GM12878 (cell line): Measurements from ENCODE around the gene SMARCAD1. TPM values are rescaled to one million over a fixed set of nuclear protein-coding genes. Genes with fewer than 3 reads are reported as not detected.

Experiments
- ATAC-seq: fragments of 200-7000 bp; cut with Tn5 transposase; 3 replicates; pipeline ENCODE4 v1.9.1; 2020; ENCODE audit warnings: mild to moderate bottlenecking, moderate library complexity
- BruUV-seq: library from RNA; stranded (reverse); fragments of 400-500 nt; replicated peaks from 2 replicates; lab custom pipeline; 2021; lab: Mats Ljungman, UMichigan
- CTCF ChIA-PET: fragments of 300-600 bp; sonication (Branson Sonifier 250); formaldehyde crosslinking; extraction: SDS; loops from one replicate; lab custom pipeline; 2021; ENCODE audit warnings: inconsistent platforms; lab: Yijun Ruan, JAX
- POLR2A ChIA-PET: fragments of 350-600 bp; formaldehyde crosslinking; extraction: SDS; loops from one replicate; lab custom pipeline; 2021; ENCODE audit warnings: inconsistent platforms; lab: Charles Lee
- RAD21 ChIA-PET: fragments of 300-600 bp; sonication (Branson Sonifier 250); formaldehyde crosslinking; loops from one replicate; lab custom pipeline; 2023; ENCODE audit warnings: antibody characterized with exemption; ENCODE audit not compliant: unreplicated experiment; lab: Charles Lee
- SMC1A ChIA-PET: fragments of 300-600 bp; sonication (Branson Sonifier 250); formaldehyde crosslinking; loops from one replicate; lab custom pipeline; 2023; ENCODE audit not compliant: unreplicated experiment, uncharacterized antibody; lab: Charles Lee
- DNase-seq: peaks from one replicate; pipeline ENCODE4 v3.0.0-alpha.2; 2011; ENCODE audit warnings: low read depth, low spot score
- FAIRE-seq: peaks from 3 replicates; lab custom pipeline; 2011; peaks lifted over from hg19 to GRCh38; lab: Jason Lieb, UNC
- H2AFZ ChIP-seq: 2 replicates; pipeline ENCODE4 v1.6.0; 2011; ENCODE audit warnings: low read depth, low read length, control low read depth; ENCODE audit not compliant: control insufficient read depth
- H3K27ac ChIP-seq: 2 replicates; pipeline ENCODE4 v1.5.1; 2011; ENCODE audit warnings: control low read depth; ENCODE audit not compliant: control insufficient read depth, insufficient read depth
- H3K27me3 ChIP-seq, 2 experiments: replicated peaks in 1 of 2; 2 replicates each; pipeline versions ENCODE4 v1.6.0 to v1.6.1; 2011; ENCODE audit warnings: low read length in 1 of 2; ENCODE audit not compliant: control insufficient read depth in 2 of 2, insufficient read depth in 2 of 2
- H3K36me3 ChIP-seq, 2 experiments: 2 replicates each; pipeline ENCODE4 v1.5.1; 2011; ENCODE audit warnings: low read length in 1 of 2; ENCODE audit not compliant: control insufficient read depth in 2 of 2, insufficient read depth in 2 of 2
- H3K4me1 ChIP-seq: 2 replicates; pipeline ENCODE4 v1.6.1; 2011; ENCODE audit warnings: mild to moderate bottlenecking, low read length, moderate library complexity, mixed read lengths; ENCODE audit not compliant: control insufficient read depth, insufficient read depth
- H3K4me2 ChIP-seq: 2 replicates; pipeline ENCODE4 v1.6.0; 2011; ENCODE audit warnings: control low read depth; ENCODE audit not compliant: control insufficient read depth, insufficient read depth
- H3K4me3 ChIP-seq: fragments of 200-600 bp; sonication (generic); 2 replicates; pipeline ENCODE4 v1.5.1; 2016
- H3K79me2 ChIP-seq: 2 replicates; pipeline ENCODE4 v1.6.0; 2011; ENCODE audit warnings: low read length; ENCODE audit not compliant: control insufficient read depth, insufficient read depth
- H3K9ac ChIP-seq: 2 replicates; pipeline ENCODE4 v1.8.0; 2011; ENCODE audit warnings: low read length, control low read depth, mixed read lengths; ENCODE audit not compliant: control insufficient read depth, insufficient read depth
- H3K9me3 ChIP-seq: replicated peaks from 3 replicates; pipeline ENCODE4 v1.5.1; 2011; ENCODE audit warnings: mild to moderate bottlenecking, low read length; ENCODE audit not compliant: control insufficient read depth, insufficient read depth
- H4K20me1 ChIP-seq: 2 replicates; pipeline ENCODE4 v1.6.0; 2011; ENCODE audit not compliant: control insufficient read depth, insufficient read depth
- JUNB ChIP-seq: IDR thresholded peaks from 2 replicates; pipeline ENCODE4 v1.6.1; 2016; ENCODE audit warnings: antibody characterized with exemption, mild to moderate bottlenecking
- RAD21 ChIP-seq: IDR thresholded peaks from 2 replicates; pipeline ENCODE4 v1.6.1; 2011; ENCODE audit warnings: mild to moderate bottlenecking, low read depth, low read length, moderate library complexity; ENCODE audit not compliant: insufficient read depth
- WGBS: methylation state at CpG from one replicate; pipeline ENCODE4 v1.1.6; 2016; ENCODE audit warnings: low lambda C conversion rate; ENCODE audit not compliant: insufficient replicate concordance, insufficient coverage; ENCODE audit errors: missing lambda C conversion rate; 5-methylcytosine and 5-hydroxymethylcytosine counted together
- in situ Hi-C: fragments of 300-500 bp; cut with MboI; formaldehyde crosslinking; loops from 9 replicates; pipeline ENCODE4 v1.14.3; 2018; ENCODE audit warnings: mixed read lengths
- intact Hi-C: fragments of 100-400 bp; cut with micrococcal nuclease; formaldehyde crosslinking; loops from one replicate; pipeline ENCODE4 v1.14.2; 2022; ENCODE audit not compliant: unreplicated experiment
- polyA plus RNA-seq, 11 experiments: library from polyadenylated mRNA; depleted of rRNA in 4 of 11; unstranded in 6 of 11; stranded (reverse) in 5 of 11; fragments of >200 nt; fragmentation: Nextera tagmentation in 4 of 11; fragmentation: Illumina TruSeq in 1 of 11; extraction: Ambion mirVana in 4 of 11; extraction: Trizol in 1 of 11; gene quantifications; 1 replicate in 1 of 11; 2 replicates in 10 of 11; pipeline versions ENCODE4 v1.2.1 to v1.2.3, GENCODE V29; 2011 to 2016; ENCODE audit warnings: inconsistent platforms in 2 of 11, missing spikeins in 2 of 11, low read depth in 1 of 11
- total RNA-seq, 4 experiments: library from RNA; depleted of rRNA in 3 of 4; stranded (reverse); fragments of >200 nt in 3 of 4; fragmentation: Illumina TruSeq in 1 of 4; extraction: Trizol in 1 of 4; gene quantifications; 2 replicates each; pipeline versions ENCODE4 v1.2.1 to v1.2.3, GENCODE V29; 2013 to 2021
- TF ChIP-seq, protein P1 (sequence below): fragments of 450-650 bp; IDR thresholded peaks from 2 replicates; pipeline ENCODE4 v1.6.1; 2016; ENCODE audit warnings: mild to moderate bottlenecking

SMARCAD1 gene
- total and polyA plus RNA-seq, 10 of the 15 experiments (the other 5 are each of a cell fraction or from before 2014, with no cell fraction given), result 7.6 to 41.2 (median 27.7) TPM

DNA sequence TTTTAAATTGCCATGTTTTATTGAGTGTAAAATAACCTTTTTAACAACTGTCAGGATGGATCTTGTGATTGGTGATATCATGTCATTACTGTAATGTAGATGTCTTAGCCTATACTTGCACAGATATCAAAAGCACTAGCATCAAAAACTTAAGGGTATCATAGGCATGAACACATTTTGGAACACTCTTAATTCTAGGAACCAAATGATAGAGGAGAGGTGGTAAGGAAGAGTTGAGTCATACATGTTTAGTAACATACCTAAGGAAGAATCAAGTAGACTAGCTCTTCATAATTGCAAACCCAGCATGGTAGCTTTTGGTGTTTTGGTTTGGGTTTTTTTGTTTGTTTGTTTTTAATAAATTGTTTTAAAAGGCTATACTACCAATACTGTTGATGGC, 43.4 kb downstream of the SMARCAD1 start:
- no peak overlapping the region for H3K9ac ChIP-seq
- ATAC-seq (no peak), FAIRE-seq (no peak), DNase-seq (no peak)
- no peak overlapping the region for H3K4me3 ChIP-seq
- no peak for TF ChIP-seq RAD21
- ChIA-PET CTCF (no interaction called here), SMC1A (no interaction called here), RAD21 (no interaction called here), POLR2A (no interaction called here)
- peaks cover 0 to 9% of the 10 kb centered on the region in 2 experiments; a peak in 3 of 4 replicates for H3K36me3 ChIP-seq
- no peaks in the 10 kb centered on the region for H3K27me3 ChIP-seq
- H3K4me1 ChIP-seq, result no peaks in the 10 kb centered on the region
- no peak overlapping the region for H3K4me2 ChIP-seq
- H3K27ac ChIP-seq, result no peak overlapping the region
- H4K20me1 ChIP-seq, result no peaks in the 10 kb centered on the region
- intact Hi-C loops, result no loop called here
- no peaks in the 10 kb centered on the region for H3K9me3 ChIP-seq
- BruUV-seq, result no TSS peak
- in situ Hi-C loops, result no loop called here
- H2AFZ ChIP-seq, result no peak overlapping the region
- H3K79me2 ChIP-seq, result no peaks in the 10 kb centered on the region

DNA sequence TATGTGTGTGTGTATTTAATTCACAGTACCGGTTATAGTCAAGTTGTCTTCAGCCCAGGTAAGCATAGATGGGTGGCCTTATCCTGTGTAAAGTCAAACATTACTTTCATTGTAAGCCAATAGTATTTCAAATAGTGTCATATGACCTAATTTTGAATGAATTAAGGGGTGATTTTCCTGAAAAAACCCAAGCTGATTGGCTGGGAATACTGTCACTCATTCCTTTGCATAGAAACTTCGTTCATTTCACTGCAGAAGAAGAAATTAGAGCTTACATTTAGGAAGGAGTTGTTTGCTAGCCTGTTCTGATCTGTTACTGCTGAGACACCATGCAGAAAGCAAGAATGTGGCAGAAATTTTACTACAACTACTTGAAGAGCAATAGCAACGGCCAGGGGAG, 45.4 kb downstream of the SMARCAD1 start:
- in situ Hi-C loops (no loop called here), intact Hi-C loops (no loop called here)
- no peak overlapping the region for H3K27ac ChIP-seq
- H3K27me3 ChIP-seq, result no peaks in the 10 kb centered on the region
- BruUV-seq, result no TSS peak
- no peak overlapping the region for H3K9ac ChIP-seq
- no peak overlapping the region for H3K4me2 ChIP-seq
- RAD21 ChIA-PET, result no interaction called here
- H3K4me3 ChIP-seq, result no peak overlapping the region
- TF ChIP-seq JUNB, result no peak
- TF ChIP-seq, protein P1, sequence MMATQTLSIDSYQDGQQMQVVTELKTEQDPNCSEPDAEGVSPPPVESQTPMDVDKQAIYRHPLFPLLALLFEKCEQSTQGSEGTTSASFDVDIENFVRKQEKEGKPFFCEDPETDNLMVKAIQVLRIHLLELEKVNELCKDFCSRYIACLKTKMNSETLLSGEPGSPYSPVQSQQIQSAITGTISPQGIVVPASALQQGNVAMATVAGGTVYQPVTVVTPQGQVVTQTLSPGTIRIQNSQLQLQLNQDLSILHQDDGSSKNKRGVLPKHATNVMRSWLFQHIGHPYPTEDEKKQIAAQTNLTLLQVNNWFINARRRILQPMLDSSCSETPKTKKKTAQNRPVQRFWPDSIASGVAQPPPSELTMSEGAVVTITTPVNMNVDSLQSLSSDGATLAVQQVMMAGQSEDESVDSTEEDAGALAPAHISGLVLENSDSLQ, result peak; percentile 46; the same call in 1 of the 2 replicates
- no peaks in the 10 kb centered on the region for H3K79me2 ChIP-seq
- H3K4me1 ChIP-seq, result no peaks in the 10 kb centered on the region
- no peaks in the 10 kb centered on the region for H3K9me3 ChIP-seq
- POLR2A ChIA-PET, result no interaction called here
- H4K20me1 ChIP-seq, result no peaks in the 10 kb centered on the region
- DNase-seq, result no peak
- SMC1A ChIA-PET, result no interaction called here
- WGBS, result 98% methylated on average over 3 of the region's 3 CpGs
- CTCF ChIA-PET, result interaction anchor here (0.6 to 0.9 kb wide), 3 partner anchors 8 to 376 kb away, joined by 3 to 5 read pairs (median 3); no protein-coding TSS in a partner anchor
- no peak for ATAC-seq
- peaks cover 0 to 12% of the 10 kb centered on the region in 2 experiments for H3K36me3 ChIP-seq
- no peak overlapping the region for H2AFZ ChIP-seq
- FAIRE-seq, result no peak
